HG03060 (cell line): ENCODE data around the gene PIP5K1C.
A peak's percentile ranks its signal among the peaks of the same experiment; 100 is the strongest.
"Not testable (repeated sequence)": the region's sequence is repeated elsewhere in the genome, so short reads cannot be mapped to it uniquely, and the experiment has no call there.

ENCODE experiments used
- ATAC-seq: cut with Tn5 transposase; IDR thresholded peaks from one replicate; pipeline ENCODE4 v1.9.1; 2021; ENCODE audit warnings: low read depth, moderate number of reproducible peaks; ENCODE audit not compliant: unreplicated experiment

The PIP5K1C gene

GRCh38 chr19:3632739-3633558, 67.3 kb downstream of the PIP5K1C start:
- ATAC-seq = no peak

- ATAC-seq = no peak
Observed at GRCh38 chr19:3632098-3632497, 68.2 kb downstream of the PIP5K1C start.

GRCh38 chr19:3631053-3631861, 69.0 kb downstream of the PIP5K1C start:
- no peak for ATAC-seq

GRCh38 chr19:3628766-3629165, 71.5 kb downstream of the PIP5K1C start:
- ATAC-seq = not testable (repeated sequence)

GRCh38 chr19:3627351-3627723, 72.9 kb downstream of the PIP5K1C start:
- no peak for ATAC-seq

- peak; percentile 76 for ATAC-seq
Observed at GRCh38 chr19:3626473-3627350, 73.6 kb downstream of the PIP5K1C start, which contains the start of gene CACTIN. CACTIN (minus strand) TSS chr19:3626790; CDS start chr19:3626762, 28 bp downstream.

GRCh38 chr19:3625996-3626472, 74.2 kb downstream of the PIP5K1C start:
- no peak for ATAC-seq

- ATAC-seq = no peak
Observed at GRCh38 chr19:3623716-3624115, 76.6 kb downstream of the PIP5K1C start.

GRCh38 chr19:3622224-3622623, 78.0 kb downstream of the PIP5K1C start:
- no peak for ATAC-seq

GRCh38 chr19:3621689-3622088, 78.6 kb downstream of the PIP5K1C start:
- no peak for ATAC-seq

- no peak for ATAC-seq
Observed at GRCh38 chr19:3620817-3621547, 79.3 kb downstream of the PIP5K1C start.

- no peak for ATAC-seq
Observed at GRCh38 chr19:3620145-3620816, 80.0 kb downstream of the PIP5K1C start.

- no peak for ATAC-seq
Observed at GRCh38 chr19:3619631-3620012, 80.6 kb downstream of the PIP5K1C start.

- ATAC-seq = no peak
Observed at GRCh38 chr19:3618811-3619630, 81.2 kb downstream of the PIP5K1C start.

- ATAC-seq = no peak
Observed at GRCh38 chr19:3618144-3618810, 82.0 kb downstream of the PIP5K1C start.

GRCh38 chr19:3617463-3617862, 82.8 kb downstream of the PIP5K1C start:
- no peak for ATAC-seq

- ATAC-seq = no peak
Observed at GRCh38 chr19:3615524-3616135, 84.6 kb downstream of the PIP5K1C start.
